Keratinocyte (primary cell): Measurements from ENCODE around the gene TOR1AIP1.
A peak's percentile ranks its signal among the peaks of the same experiment; 100 is the strongest.

Experiments
- EZH2 ChIP-seq: IDR thresholded peaks from one replicate; pipeline ENCODE4 v1.6.1; 2012; ENCODE audit warnings: inconsistent platforms, mild to moderate bottlenecking, low read length, moderate library complexity
- TF ChIP-seq, protein P1 (sequence below), 3 experiments: IDR thresholded peaks in 1 of 3; conservative IDR thresholded peaks in 1 of 3; optimal IDR thresholded peaks in 1 of 3; 2 replicates in 2 of 3; 3 replicates in 1 of 3; pipeline versions ENCODE3 to v1.5.1; 2011; ENCODE audit warnings: low read length in 3 of 3, mild to moderate bottlenecking in 3 of 3, moderate library complexity in 2 of 3, control low read depth in 1 of 3, inconsistent platforms in 1 of 3; ENCODE audit not compliant: insufficient read depth in 2 of 3; ENCODE audit errors: extremely low read depth in 1 of 3

DNA sequence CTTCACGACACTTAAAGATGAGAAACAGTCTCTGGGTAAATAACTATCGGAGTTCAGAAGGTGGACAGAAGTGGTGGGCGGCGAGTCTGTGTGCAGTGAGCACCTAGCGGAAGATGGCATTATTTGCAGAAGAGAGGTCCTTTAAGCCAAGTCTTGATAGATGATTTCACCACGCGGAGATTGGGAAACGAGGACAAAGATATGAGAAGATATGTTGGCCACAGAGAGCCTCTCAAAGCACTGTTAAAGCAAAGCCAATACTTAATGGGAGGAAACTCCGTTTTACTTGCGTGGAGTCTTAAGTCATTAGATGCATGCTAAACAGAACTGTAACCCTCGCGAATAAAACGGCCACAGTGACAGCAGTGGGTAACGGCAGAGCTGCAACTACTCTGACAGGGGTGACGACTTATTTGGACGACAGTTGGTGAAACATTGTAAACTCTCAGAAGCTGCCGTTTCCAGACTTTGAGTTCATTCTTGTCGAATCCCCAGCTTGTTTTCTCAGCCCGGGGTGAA lies 71.9 kb downstream of the TOR1AIP1 start:
- TF ChIP-seq EZH2: no peak
- TF ChIP-seq, protein P1, sequence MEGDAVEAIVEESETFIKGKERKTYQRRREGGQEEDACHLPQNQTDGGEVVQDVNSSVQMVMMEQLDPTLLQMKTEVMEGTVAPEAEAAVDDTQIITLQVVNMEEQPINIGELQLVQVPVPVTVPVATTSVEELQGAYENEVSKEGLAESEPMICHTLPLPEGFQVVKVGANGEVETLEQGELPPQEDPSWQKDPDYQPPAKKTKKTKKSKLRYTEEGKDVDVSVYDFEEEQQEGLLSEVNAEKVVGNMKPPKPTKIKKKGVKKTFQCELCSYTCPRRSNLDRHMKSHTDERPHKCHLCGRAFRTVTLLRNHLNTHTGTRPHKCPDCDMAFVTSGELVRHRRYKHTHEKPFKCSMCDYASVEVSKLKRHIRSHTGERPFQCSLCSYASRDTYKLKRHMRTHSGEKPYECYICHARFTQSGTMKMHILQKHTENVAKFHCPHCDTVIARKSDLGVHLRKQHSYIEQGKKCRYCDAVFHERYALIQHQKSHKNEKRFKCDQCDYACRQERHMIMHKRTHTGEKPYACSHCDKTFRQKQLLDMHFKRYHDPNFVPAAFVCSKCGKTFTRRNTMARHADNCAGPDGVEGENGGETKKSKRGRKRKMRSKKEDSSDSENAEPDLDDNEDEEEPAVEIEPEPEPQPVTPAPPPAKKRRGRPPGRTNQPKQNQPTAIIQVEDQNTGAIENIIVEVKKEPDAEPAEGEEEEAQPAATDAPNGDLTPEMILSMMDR (optimal IDR thresholded peaks at IDR 0.05 in 1 of 3, IDR thresholded peaks at IDR 0.05 in 1 of 3, conservative IDR thresholded peaks at IDR 0.05 in 1 of 3; ENCODE audit: extremely low read depth in 1 of 3, insufficient read depth in 2 of 3, low read length in 3 of 3): peak in 2 of 3 experiments; percentile 22 to 40
